Adrenal gland (tissue), 5 donors: Measurements from ENCODE around the gene SPATS2.

Experiments used
- POLR2A ChIP-seq, 2 donors: fragments of 450-650 bp; IDR thresholded peaks; one replicate each; pipeline ENCODE4 v1.6.1; 2017; ENCODE audit warnings: antibody characterized with exemption in 2 of 2, mild to moderate bottlenecking in 2 of 2, moderate library complexity in 1 of 2
- TF ChIP-seq, protein P1 (sequence below), 6 experiments: fragments of 450-650 bp in 4 of 6; fragments of 200-600 bp in 2 of 6; sonication (generic) in 1 of 6; IDR thresholded peaks; 1 replicate in 5 of 6; 2 replicates in 1 of 6; pipeline versions ENCODE4 v1.5.1 to v1.8.0; 2016 to 2021; ENCODE audit warnings: antibody characterized with exemption in 6 of 6, mild to moderate bottlenecking in 2 of 6, moderate library complexity in 1 of 6
- donor health status: DM: no; HTN: no; CAD: no.

DNA sequence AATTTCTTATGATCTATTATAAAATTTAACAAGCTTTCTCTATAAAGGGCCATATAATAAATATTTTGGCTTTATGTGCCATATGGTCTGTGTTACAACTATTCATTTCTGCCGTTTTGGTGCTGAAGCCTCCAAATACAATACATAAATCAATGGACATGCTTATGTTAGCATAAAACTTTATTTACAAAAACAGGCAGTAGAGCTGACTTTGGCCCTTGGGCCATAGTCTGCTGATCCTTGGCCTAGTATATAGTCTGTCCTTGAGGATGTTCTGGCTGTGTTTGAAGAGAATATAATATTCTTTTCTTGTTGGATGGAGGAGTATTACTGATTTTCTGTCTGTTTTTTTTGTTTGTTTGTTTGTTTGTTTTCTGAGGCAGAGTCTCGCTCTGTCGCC is 81.6 kb downstream of the SPATS2 start:
- TF ChIP-seq, protein P1, sequence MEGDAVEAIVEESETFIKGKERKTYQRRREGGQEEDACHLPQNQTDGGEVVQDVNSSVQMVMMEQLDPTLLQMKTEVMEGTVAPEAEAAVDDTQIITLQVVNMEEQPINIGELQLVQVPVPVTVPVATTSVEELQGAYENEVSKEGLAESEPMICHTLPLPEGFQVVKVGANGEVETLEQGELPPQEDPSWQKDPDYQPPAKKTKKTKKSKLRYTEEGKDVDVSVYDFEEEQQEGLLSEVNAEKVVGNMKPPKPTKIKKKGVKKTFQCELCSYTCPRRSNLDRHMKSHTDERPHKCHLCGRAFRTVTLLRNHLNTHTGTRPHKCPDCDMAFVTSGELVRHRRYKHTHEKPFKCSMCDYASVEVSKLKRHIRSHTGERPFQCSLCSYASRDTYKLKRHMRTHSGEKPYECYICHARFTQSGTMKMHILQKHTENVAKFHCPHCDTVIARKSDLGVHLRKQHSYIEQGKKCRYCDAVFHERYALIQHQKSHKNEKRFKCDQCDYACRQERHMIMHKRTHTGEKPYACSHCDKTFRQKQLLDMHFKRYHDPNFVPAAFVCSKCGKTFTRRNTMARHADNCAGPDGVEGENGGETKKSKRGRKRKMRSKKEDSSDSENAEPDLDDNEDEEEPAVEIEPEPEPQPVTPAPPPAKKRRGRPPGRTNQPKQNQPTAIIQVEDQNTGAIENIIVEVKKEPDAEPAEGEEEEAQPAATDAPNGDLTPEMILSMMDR (IDR thresholded peaks at IDR 0.05): no peak
- TF ChIP-seq POLR2A (IDR thresholded peaks at IDR 0.05): no peak
